ENCODE results near the gene CYB561D2. TPM values are rescaled to one million over a fixed set of nuclear protein-coding genes. Genes with fewer than 3 reads are reported as not detected.

The CYB561D2 gene
- total RNA-seq, 1 experiment from 2014 or later, result 16.8 TPM

- peak overlapping the region; percentile 97 to 99 (median 98) for H3K27ac Mint-ChIP-seq
- Histone ChIP-seq H4K91ac (ENCODE audit: insufficient read length, low read depth, low read length) (no peak overlapping the region), H2BK12ac (ENCODE audit: insufficient read length, low read depth, low read length) (no peak overlapping the region), H3K23me2 (ENCODE audit: insufficient read length, low read depth, low read length, poor library complexity, severe bottlenecking) (peaks cover 24% of the 10 kb centered on the region), H3K4me2 (ENCODE audit: insufficient read depth, insufficient read length, low read length) (peak overlapping the region; percentile 69), H4K20me1 (ENCODE audit: control insufficient read depth, insufficient read depth, insufficient read length) (no peaks in the 10 kb centered on the region), H2AFZ (ENCODE audit: low read length) (no peak overlapping the region), H3K9ac (ENCODE audit: extremely low read depth, insufficient read length, low read length) (peak overlapping the region; percentile 54), H3K4ac (ENCODE audit: low read depth, low read length) (no peak overlapping the region), H3K23ac (ENCODE audit: insufficient read length, low read depth, low read length) (no peak overlapping the region), H3K27me3 (ENCODE audit: insufficient read depth, low read length) (peaks cover 13% of the 10 kb centered on the region; the same call in 1 of the 2 replicates), H2BK20ac (ENCODE audit: low read depth, low read length, poor library complexity, severe bottlenecking) (no peak overlapping the region), H2BK15ac (ENCODE audit: low read depth, low read length) (no peak overlapping the region), H2BK5ac (ENCODE audit: insufficient read length, low read length) (no peak overlapping the region), H3K79me2 (ENCODE audit: insufficient read depth, low read length) (peaks cover 5% of the 10 kb centered on the region; the same call in 1 of the 2 replicates), H3K9me3 (ENCODE audit: control insufficient read depth, low read depth, low read length) (no peaks in the 10 kb centered on the region), H3K18ac (ENCODE audit: insufficient read length, low read depth, low read length) (peak overlapping the region; percentile 44), H2BK120ac (ENCODE audit: low read depth, low read length, poor library complexity, severe bottlenecking) (no peak overlapping the region), H3K14ac (ENCODE audit: insufficient read depth, low read length) (peak overlapping the region; percentile 88), H3T11ph (ENCODE audit: low read length) (no peak overlapping the region), H2AK5ac (ENCODE audit: insufficient read length, low read length) (no peak overlapping the region), H3K4me1 (ENCODE audit: insufficient read depth, low read length) (no peaks in the 10 kb centered on the region; the same call in 1 of the 2 replicates), H3K27ac (ENCODE audit: insufficient read length, low read depth, low read length) (no peak overlapping the region), H4K8ac (replicated peaks; ENCODE audit: insufficient read length, low read depth, low read length) (no peak overlapping the region), H4K5ac (ENCODE audit: insufficient read length, low read depth, low read length) (no peak overlapping the region), H3K79me1 (ENCODE audit: insufficient read depth, low read depth, low read length, poor library complexity, severe bottlenecking) (no peaks in the 10 kb centered on the region), H3K56ac (ENCODE audit: insufficient read length, low read depth, low read length) (no peak overlapping the region)
- H3K4me3 Mint-ChIP-seq, result peak overlapping the region; percentile 87 to 92
- TF ChIP-seq CTCF (conservative IDR thresholded peaks at IDR 0.05), result no peak
- H3K27me3 Mint-ChIP-seq (ENCODE audit: low read depth), result peaks cover 43% of the 10 kb centered on the region
- DNase-seq, result peak; percentile 99
- no peaks in the 10 kb centered on the region; a peak in 1 of 5 replicates for H3K9me3 Mint-ChIP-seq
- WGBS (ENCODE audit: extremely low coverage, insufficient read length, low lambda C conversion rate), result no CpG with 5 or more reads among the region's 79 CpGs
- peaks cover 29 to 44% of the 10 kb centered on the region in 2 experiments for H3K4me1 Mint-ChIP-seq
- H3K36me3 Mint-ChIP-seq (ENCODE audit: insufficient read depth in 1 of 3, low read depth in 3 of 3), result peaks cover 0 to 16% (median 15%) of the 10 kb centered on the region in 3 experiments; a peak in 6 of 7 replicates
Observed at GRCh38 chr3:50337175-50337861, 13.3 kb upstream of the CYB561D2 start.

Measured in H9 (cell line).